Myocyte (in vitro differentiated cells): ENCODE measurements around the gene LRRC10B. TPM values are rescaled to one million over a fixed set of nuclear protein-coding genes. Genes with fewer than 3 reads are reported as not detected.

Experiments used
- DNase-seq: peaks from one replicate; pipeline ENCODE4 v3.0.0-alpha.2; 2012; ENCODE audit warnings: low read depth
- microRNA counts: library from miRNA; unstranded; fragments of <30 nt; microRNA quantifications from one replicate; lab custom pipeline; 2016
- microRNA-seq: library from miRNA; unstranded; fragments of <30 nt; microRNA quantifications from one replicate; pipeline ENCODE4, GENCODE V29; 2016
- total RNA-seq: library from RNA; depleted of rRNA; stranded (reverse); fragments of >200 nt; gene quantifications from 2 replicates; pipeline ENCODE4 v1.2.3, GENCODE V29; 2014

LRRC10B gene
- total RNA-seq, 1 donor from 2014 or later: not detected

- no peak for DNase-seq
These were observed 35.9 kb downstream of the LRRC10B start for GRCh38 chr11:61544466-61544865.

DNA sequence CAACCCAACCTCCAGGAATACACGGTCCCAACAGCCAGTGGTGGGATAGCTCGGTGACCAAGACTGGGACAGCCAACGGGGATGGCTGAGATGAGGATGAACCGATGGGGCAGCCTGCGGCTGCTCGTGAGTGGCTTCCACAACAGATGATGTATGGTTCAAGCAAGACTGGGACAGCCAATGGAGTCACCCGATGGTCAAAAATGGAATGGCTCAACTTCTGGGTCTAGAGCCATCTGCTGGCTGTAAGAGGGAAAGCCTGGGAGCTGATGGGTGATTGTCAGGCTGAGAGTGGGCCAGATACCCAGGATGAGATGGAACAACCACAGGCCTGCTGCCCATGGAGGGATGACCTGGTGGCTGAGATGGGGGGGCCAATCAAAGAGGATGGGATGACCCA lies 36.8 kb downstream of the LRRC10B start:
- no peak for DNase-seq

- DNase-seq: no peak
These were observed 37.4 kb downstream of the LRRC10B start for GRCh38 chr11:61545921-61546320.

- DNase-seq: no peak
These were observed 38.1 kb downstream of the LRRC10B start for GRCh38 chr11:61546663-61547062.

- DNase-seq: no peak
These were observed 38.7 kb downstream of the LRRC10B start for GRCh38 chr11:61547246-61547645.

DNA sequence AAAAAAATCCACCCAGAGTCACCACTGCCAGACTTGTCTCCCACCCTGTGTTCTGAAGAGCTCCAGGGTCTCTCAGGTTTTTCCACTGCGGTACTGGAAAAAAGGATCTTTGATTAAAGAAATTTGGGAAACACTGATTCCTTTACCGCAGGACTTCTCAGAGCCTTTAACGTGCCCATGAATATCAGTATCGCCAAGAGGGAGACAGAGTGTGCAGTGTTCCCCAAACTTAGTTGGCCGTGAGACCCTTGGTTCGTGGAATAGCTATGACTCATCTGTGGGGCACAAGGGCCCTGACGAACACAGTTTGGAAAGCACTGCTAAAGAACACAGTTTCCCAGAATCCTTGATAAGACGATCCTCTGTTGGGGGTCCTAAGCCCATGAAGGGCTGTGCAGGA lies 40.6 kb downstream of the LRRC10B start:
- DNase-seq: no peak

DNA sequence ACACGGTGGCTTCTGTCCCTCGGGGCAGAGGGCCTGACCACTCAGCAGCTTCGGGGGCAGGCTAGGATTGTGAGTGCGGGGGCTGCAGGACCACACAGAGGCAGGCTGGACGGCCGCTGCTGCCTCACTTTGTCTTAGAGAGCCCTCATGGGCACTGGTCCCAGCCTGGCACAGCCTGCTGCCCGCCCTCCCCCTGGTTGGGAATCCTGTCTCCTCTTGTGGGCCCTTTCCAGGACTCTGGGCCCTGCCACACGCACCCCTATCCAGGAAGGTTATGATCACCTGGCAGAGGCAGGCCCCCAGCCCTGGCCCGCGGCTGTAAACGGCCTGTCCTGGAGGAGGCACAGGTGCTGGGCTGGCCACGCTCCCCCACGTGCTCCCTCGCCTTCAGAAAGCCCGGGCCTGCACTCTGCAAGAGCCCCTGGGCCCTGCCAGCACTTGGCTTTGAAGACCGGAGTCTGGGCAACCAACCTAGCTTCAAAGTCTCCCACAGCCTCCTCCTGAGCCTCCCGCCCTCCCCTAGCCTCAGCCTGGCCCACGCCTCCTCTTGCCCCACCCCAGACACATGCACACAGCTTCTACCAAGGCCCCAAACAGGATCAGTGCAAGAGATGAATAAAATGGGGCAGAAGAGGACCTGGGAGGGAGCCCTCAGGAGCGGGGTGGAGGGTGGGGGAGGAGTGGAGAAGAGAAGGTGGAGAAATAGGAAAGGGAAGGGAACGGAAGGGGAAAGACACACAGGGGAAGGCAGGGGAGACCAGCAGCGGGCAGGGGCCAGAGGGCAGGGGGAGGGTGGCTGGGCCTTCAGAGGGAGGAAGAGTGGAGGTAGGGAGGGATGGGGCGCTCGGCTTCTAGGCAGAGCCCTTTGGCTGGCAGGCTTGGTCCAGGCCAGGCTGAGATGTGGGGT lies 41.4 kb downstream of the LRRC10B start:
- no peak for DNase-seq

- DNase-seq: no peak
These were observed 42.2 kb downstream of the LRRC10B start for GRCh38 chr11:61550665-61551227.

DNA sequence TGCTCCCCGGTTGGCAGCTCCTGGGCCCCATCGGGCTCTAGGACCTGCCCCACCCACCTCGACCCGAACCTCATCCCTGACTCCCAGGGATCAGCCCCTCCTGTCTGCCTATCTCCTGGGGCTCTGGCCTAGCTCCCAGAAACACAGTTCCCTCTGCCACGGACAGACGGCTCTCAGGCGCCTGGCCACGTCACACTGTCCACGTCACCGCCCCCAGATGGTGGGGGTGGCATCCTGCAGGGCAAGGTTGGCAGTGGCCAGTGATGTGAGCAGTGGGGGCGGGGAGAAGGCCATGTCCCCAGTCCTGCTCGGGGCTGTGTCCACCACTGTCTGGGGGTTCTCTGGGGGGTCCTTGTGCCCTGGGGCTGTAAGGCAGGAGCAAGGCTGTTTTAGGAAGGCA lies 43.1 kb downstream of the LRRC10B start:
- peak; percentile 46 for DNase-seq

DNA sequence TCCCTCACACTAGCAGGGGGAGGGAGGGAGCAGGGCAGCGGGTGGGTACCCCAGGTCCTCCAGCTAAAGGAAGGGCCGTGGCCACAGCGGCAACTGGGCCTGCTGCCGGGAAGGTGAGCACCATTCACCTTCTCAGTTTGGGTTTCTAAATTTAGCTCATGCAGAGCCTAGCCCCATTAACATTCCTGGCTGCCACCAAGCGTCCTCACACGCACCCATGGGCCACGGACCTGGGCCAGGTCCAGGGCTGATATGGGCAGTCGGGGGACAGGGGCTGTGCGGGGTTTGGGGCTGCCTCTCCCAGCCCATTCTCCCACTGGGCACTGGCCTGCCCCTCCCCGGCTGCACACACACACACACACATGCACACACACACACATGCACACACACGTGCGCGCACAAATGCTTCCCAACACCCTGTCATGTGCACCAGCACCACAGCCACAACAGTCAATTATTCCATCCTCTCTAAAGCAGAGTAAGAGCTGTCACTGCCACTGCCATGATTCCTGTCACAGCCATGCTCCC lies 43.6 kb downstream of the LRRC10B start:
- no peak for DNase-seq

DNA sequence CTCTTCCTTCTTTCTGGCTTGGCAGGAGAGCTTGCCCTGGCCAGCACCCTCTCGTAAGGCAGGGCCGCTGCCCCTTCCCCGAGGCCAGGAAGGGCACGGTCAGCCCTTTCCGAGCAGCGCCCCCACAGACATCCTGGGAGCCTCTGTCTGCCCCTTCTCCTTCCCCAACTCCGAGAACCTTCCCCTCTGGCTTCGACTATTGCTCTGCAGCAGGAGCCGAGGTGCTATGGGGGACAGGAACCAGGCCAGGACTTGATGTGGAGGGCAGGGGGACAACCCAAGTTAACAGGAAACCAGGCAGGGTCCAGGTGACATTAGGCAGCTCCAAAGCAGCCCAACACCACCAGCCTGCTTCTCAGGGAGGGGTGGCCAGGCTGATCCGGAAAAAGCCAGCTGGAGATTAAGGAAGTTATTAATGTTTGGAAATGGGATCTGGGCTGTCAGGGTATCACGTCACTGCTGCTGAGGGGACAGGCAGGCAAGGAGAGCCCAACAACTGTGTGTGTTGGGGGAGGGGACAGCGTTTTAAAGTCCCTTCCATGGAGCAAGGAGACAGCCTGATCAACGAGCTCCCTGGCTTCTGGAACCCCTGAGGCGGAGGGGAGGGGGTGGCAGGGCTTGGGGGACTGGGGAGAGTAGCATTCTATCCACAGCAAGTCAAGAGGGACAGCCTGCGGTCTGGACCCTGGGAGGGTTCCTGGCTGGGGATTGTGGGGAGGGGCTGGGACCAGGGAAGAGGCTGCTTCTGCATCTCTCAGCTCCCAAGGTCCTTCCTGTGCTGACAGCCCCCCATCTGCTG lies 45.0 kb downstream of the LRRC10B start:
- peak; percentile 25 for DNase-seq

GRCh38 chr11:61554172-61554988 lies 45.8 kb downstream of the LRRC10B start:
- DNase-seq: no peak

- DNase-seq: no peak
These were observed 46.8 kb downstream of the LRRC10B start for GRCh38 chr11:61555051-61555969.

DNA sequence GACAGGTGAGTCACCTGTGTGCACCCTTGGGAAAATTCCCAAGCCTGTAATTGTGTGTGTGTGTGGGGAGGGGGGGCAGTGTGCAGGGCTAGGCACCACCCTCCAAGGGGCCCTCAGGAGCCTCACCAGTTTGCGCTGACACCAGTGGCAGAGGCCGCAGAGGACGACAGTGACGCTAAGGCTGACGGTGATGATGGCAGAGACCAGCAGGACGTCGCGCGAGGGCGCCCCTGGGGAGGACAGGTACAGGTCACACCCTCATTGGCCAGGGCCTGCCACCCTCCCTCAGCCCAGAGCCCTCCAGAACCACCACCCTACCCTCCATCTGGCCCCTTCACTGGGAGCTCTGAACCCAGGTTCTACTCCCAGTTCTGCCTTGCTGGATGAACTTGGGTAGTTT lies 47.4 kb downstream of the LRRC10B start:
- no peak for DNase-seq

DNA sequence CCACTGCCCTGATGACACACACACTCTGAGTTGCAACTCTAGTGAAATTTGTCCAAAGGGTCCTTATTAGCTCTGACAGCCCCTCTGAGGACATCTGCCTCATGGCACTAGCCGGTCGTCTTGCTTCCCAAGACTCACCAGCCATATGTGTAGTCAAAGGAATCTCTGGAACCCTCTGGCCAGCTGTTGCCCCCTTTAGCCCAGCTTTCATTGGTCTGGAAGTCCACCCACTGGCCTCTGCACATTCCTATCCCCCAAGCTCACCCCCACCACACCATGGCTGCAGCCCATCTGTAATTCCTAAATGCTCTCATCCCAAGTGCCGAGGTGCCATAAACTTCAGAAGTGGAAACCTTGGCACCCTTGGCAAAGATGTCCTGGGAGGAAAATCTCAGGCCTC lies 48.1 kb downstream of the LRRC10B start:
- no peak for DNase-seq

MicroRNAs encoded within 50 kb of the gene (microRNA counts, 767-probe panel; counts per million panel counts)
- not detected for microRNA hsa-miR-4488 (lab: Ali Mortazavi, UCI)

Small RNA genes lying within 50 kb of the gene (microRNA-seq; reads per million reads assigned to microRNA genes)
- gene MIR4488: not detected

Other genes with a start within 250 kb of the LRRC10B start
- gene VWCE, start 213.4 kb upstream of the LRRC10B start, total RNA-seq: 2.1 and 2.7 TPM in 2 replicates
- gene DDB1, start 175.6 kb upstream of the LRRC10B start, total RNA-seq: 329 and 379 TPM in 2 replicates
- 32.1 and 37.3 TPM in 2 replicates for gene TKFC, start 175.5 kb upstream of the LRRC10B start, total RNA-seq
- 104 and 126 TPM in 2 replicates for gene CYB561A3, start 146.9 kb upstream of the LRRC10B start, total RNA-seq
- gene TMEM138, start 146.4 kb upstream of the LRRC10B start, total RNA-seq: 42.5 and 54.2 TPM in 2 replicates
- 6.7 and 17.1 TPM in 2 replicates for gene TMEM216, start 116.2 kb upstream of the LRRC10B start, total RNA-seq
- 40.6 and 41.2 TPM in 2 replicates for gene CPSF7, start 78.8 kb upstream of the LRRC10B start, total RNA-seq
- 39.7 TPM in 2 replicates for gene SDHAF2, start 78.6 kb upstream of the LRRC10B start, total RNA-seq
- 6.0 and 13.9 TPM in 2 replicates for gene SYT7, start 72.3 kb downstream of the LRRC10B start, total RNA-seq
- 2.9 and 4.3 TPM in 2 replicates for gene DAGLA, start 171.6 kb downstream of the LRRC10B start, total RNA-seq
- 0.03 TPM in 1 of 2 replicates, not detected in the other for gene MYRF, start 243.9 kb downstream of the LRRC10B start, total RNA-seq